B cell (primary cell): ENCODE measurements around the gene PDS5A. TPM values are rescaled to one million over a fixed set of nuclear protein-coding genes. Genes with fewer than 3 reads are reported as not detected.
"Not testable (repeated sequence)": the region's sequence is repeated elsewhere in the genome, so short reads cannot be mapped to it uniquely, and the experiment has no call there.

ENCODE experiments used
- ATAC-seq: fragments of 200-7000 bp; cut with Tn5 transposase; one replicate; pipeline ENCODE4 v1.10.0; 2021; ENCODE audit warnings: low read depth, mild to moderate bottlenecking, moderate number of reproducible peaks, moderate library complexity
- CTCF ChIA-PET: fragments of 350-600 bp; sonication (Branson Sonifier 250); formaldehyde crosslinking; loops from one replicate; lab custom pipeline; 2021; ENCODE audit warnings: antibody characterized with exemption, inconsistent platforms; lab: Charles Lee
- POLR2A ChIA-PET: fragments of 350-600 bp; sonication (Branson Sonifier 250); formaldehyde crosslinking; loops from one replicate; lab custom pipeline; 2021; ENCODE audit warnings: antibody characterized with exemption; lab: Charles Lee
- DNase-seq: peaks from one replicate; pipeline ENCODE4 v3.0.0; 2013
- H2AFZ ChIP-seq: 2 replicates; pipeline ENCODE4 v1.6.1; 2012; ENCODE audit warnings: mild to moderate bottlenecking, low read depth, low read length; ENCODE audit not compliant: insufficient read depth, poor library complexity, severe bottlenecking
- H3K27ac ChIP-seq, 2 donors: 1 replicate in 1 of 2; 2 replicates in 1 of 2; pipeline ENCODE4 v1.5.1; 2012 to 2013; ENCODE audit warnings: low read length in 2 of 2, mild to moderate bottlenecking in 2 of 2, moderate library complexity in 1 of 2
- H3K27me3 ChIP-seq, 4 experiments: fragments of 200-600 bp in 1 of 4; sonication (generic) in 1 of 4; replicated peaks in 1 of 4; 1 replicate in 2 of 4; 2 replicates in 2 of 4; pipeline versions ENCODE4 v1.6.1 to v1.7.0; 2013 to 2016; ENCODE audit warnings: low read length in 3 of 4, mild to moderate bottlenecking in 2 of 4, mixed read lengths in 1 of 4, moderate library complexity in 1 of 4; ENCODE audit not compliant: insufficient read depth in 4 of 4, control insufficient read depth in 3 of 4; ENCODE audit errors: control extremely low read depth in 1 of 4
- H3K36me3 ChIP-seq, 2 experiments: replicated peaks in 1 of 2; 1 replicate in 1 of 2; 2 replicates in 1 of 2; pipeline versions ENCODE4 v1.6.1 to v1.7.1; 2013; ENCODE audit warnings: low read length in 1 of 2; ENCODE audit not compliant: insufficient read depth in 2 of 2, control insufficient read depth in 1 of 2; ENCODE audit errors: control extremely low read depth in 1 of 2, extremely low read depth in 1 of 2
- H3K4me1 ChIP-seq, 2 donors: fragments of 200-600 bp in 1 of 2; sonication (generic) in 1 of 2; 1 replicate in 1 of 2; 2 replicates in 1 of 2; pipeline versions ENCODE4 v1.5.1 to v1.6.1; 2013 to 2017; ENCODE audit warnings: low read length in 2 of 2; ENCODE audit not compliant: control insufficient read depth in 2 of 2, insufficient read depth in 2 of 2
- H3K4me2 ChIP-seq: replicated peaks from 2 replicates; pipeline ENCODE3; 2012; ENCODE audit warnings: mild to moderate bottlenecking, low read depth, low read length; ENCODE audit not compliant: poor library complexity, severe bottlenecking
- H3K4me3 ChIP-seq, 5 experiments: fragments of 200-600 bp in 1 of 5; sonication (generic) in 1 of 5; 1 replicate in 3 of 5; 2 replicates in 2 of 5; pipeline versions ENCODE4 v1.5.1 to v1.7.0; 2011 to 2016; ENCODE audit warnings: low read length in 4 of 5, mild to moderate bottlenecking in 4 of 5, low read depth in 2 of 5, control low read depth in 1 of 5, moderate library complexity in 1 of 5; ENCODE audit not compliant: insufficient read depth in 1 of 5; ENCODE audit errors: control extremely low read depth in 1 of 5, extremely low read depth in 1 of 5
- H3K79me2 ChIP-seq: fragments of 200-600 bp; sonication (generic); one replicate; pipeline ENCODE4 v1.6.0; 2016; ENCODE audit warnings: low read length; ENCODE audit not compliant: control insufficient read depth, insufficient read depth
- H3K9ac ChIP-seq: fragments of 200-600 bp; sonication (generic); 2 replicates; pipeline ENCODE4 v1.6.1; 2017; ENCODE audit warnings: mild to moderate bottlenecking, low read length, moderate library complexity
- H3K9me3 ChIP-seq, 3 donors: one replicate each; pipeline versions ENCODE4 v1.6.1 to v1.7.1; 2013; ENCODE audit warnings: low read length in 2 of 3; ENCODE audit not compliant: control insufficient read depth in 2 of 3, insufficient read depth in 1 of 3; ENCODE audit errors: control extremely low read depth in 1 of 3
- H4K20me1 ChIP-seq: 2 replicates; pipeline ENCODE4 v1.6.0; 2012; ENCODE audit warnings: mild to moderate bottlenecking, low read length; ENCODE audit not compliant: insufficient read depth, control insufficient read depth, poor library complexity, severe bottlenecking
- H3K27ac Mint-ChIP-seq: one replicate; pipeline ENCODE4 v1.8.0; 2021; ENCODE audit warnings: mixed read lengths
- H3K27me3 Mint-ChIP-seq: one replicate; pipeline ENCODE4 v1.8.0; 2021; ENCODE audit warnings: mixed read lengths
- H3K4me1 Mint-ChIP-seq: one replicate; pipeline ENCODE4 v1.8.0; 2021; ENCODE audit warnings: mixed read lengths
- H3K4me3 Mint-ChIP-seq: one replicate; pipeline ENCODE4 v1.8.0; 2021; ENCODE audit warnings: mixed read lengths
- H3K9me3 Mint-ChIP-seq: one replicate; pipeline ENCODE4 v1.8.0; 2022; ENCODE audit warnings: mixed read lengths; ENCODE audit not compliant: insufficient read depth
- CTCF ChIP-seq: fragments of 200-600 bp; IDR thresholded peaks from one replicate; pipeline ENCODE4 v1.8.0; 2022; ENCODE audit warnings: antibody characterized with exemption, mild to moderate bottlenecking
- EZH2 ChIP-seq: IDR thresholded peaks from 2 replicates; pipeline ENCODE4 v1.6.1; 2012; ENCODE audit warnings: borderline replicate concordance, low read depth, mild to moderate bottlenecking, moderate library complexity, low read length; ENCODE audit not compliant: insufficient read depth, poor library complexity, severe bottlenecking
- WGBS: methylation state at CpG from one replicate; pipeline ENCODE4 v1.1.5; 2013; ENCODE audit warnings: missing lambda C conversion rate; ENCODE audit not compliant: insufficient coverage; 5-methylcytosine and 5-hydroxymethylcytosine counted together
- intact Hi-C: fragments of 100-400 bp; cut with micrococcal nuclease; formaldehyde crosslinking; loops from one replicate; pipeline ENCODE4 v1.10.0; 2022
- polyA plus RNA-seq: library from polyadenylated mRNA; depleted of rRNA; stranded (reverse); fragments of >200 nt; gene quantifications from 2 replicates; pipeline ENCODE4 v1.2.3, GENCODE V29; 2012
- total RNA-seq, 2 donors: library from RNA; stranded (reverse); fragments of 120-200 nt in 1 of 2; gene quantifications; 1 replicate in 1 of 2; 2 replicates in 1 of 2; pipeline versions ENCODE4 v1.2.3 to v1.2.4, GENCODE V29; 2013 to 2022

The PDS5A gene
- total and polyA plus RNA-seq, 2 donors (not counting 1 experiment from before 2014, with no cell fraction given) = 19.4 to 111 TPM

- CTCF ChIA-PET = interaction anchor here (1.7 kb wide), 1 partner anchor 370 kb away, joined by 3 read pairs; no protein-coding TSS in a partner anchor
- no peak overlapping the region for H3K27ac ChIP-seq
Observed at GRCh38 chr4:39840027-39840426, 137.7 kb downstream of the PDS5A start.

DNA sequence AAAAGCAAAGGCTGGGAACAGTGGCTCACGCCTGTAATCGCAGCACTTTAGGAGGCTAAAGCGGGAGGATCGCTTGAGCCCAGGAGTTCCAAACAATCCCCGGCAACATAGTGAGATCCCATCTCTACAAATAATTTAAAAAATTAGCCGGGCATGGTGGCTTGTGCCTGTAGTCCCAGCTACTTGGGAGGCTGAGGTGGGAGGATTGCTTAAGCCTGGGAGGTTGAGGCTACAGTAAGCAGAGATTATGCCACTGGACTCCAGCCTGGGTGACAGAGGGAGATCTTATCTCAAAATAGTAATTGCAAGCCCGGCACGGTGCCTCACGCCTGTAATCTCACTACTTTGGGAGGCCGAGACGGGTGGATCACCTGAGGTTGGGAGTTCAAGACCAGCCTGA is 139.3 kb downstream of the PDS5A start:
- ATAC-seq, H3K79me2 ChIP-seq, H3K27ac ChIP-seq, H3K4me2 ChIP-seq, H4K20me1 ChIP-seq, H3K27me3 Mint-ChIP-seq, H2AFZ ChIP-seq, intact Hi-C loops, POLR2A ChIA-PET, H3K4me3 ChIP-seq, H3K4me1 Mint-ChIP-seq, H3K9ac ChIP-seq, H3K4me3 Mint-ChIP-seq, H3K9me3 ChIP-seq, H3K27me3 ChIP-seq, DNase-seq, H3K9me3 Mint-ChIP-seq, H3K27ac Mint-ChIP-seq, H3K4me1 ChIP-seq: not testable (repeated sequence)
- WGBS = no CpG with 5 or more reads among the region's 11 CpGs
- H3K36me3 ChIP-seq = peaks cover 6 to 63% of the 10 kb centered on the region in 2 experiments
- CTCF ChIA-PET = interaction anchor here (1.7 kb wide), 1 partner anchor 369 kb away, joined by 3 read pairs; no protein-coding TSS in a partner anchor

More at GRCh38 chr4:39840027-39840426, 137.7 kb downstream of the PDS5A start:
- no peak for TF ChIP-seq EZH2
- TF ChIP-seq CTCF = no peak
- Histone ChIP-seq H2AFZ (no peak overlapping the region), H3K4me1 (no peaks in the 10 kb centered on the region), H3K4me3 (no peak overlapping the region), H3K79me2 (no peaks in the 10 kb centered on the region), H3K9me3 (no peaks in the 10 kb centered on the region), H3K4me2 (no peak overlapping the region), H3K27me3 (no peaks in the 10 kb centered on the region), H4K20me1 (no peaks in the 10 kb centered on the region), H3K9ac (no peak overlapping the region), H3K36me3 (peaks cover 6 to 69% of the 10 kb centered on the region in 2 experiments)
- no peaks in the 10 kb centered on the region for H3K9me3 Mint-ChIP-seq
- POLR2A ChIA-PET = no interaction called here
- H3K4me1 Mint-ChIP-seq = no peaks in the 10 kb centered on the region
- no peak for DNase-seq
- ATAC-seq = no peak
- H3K4me3 Mint-ChIP-seq = no peak overlapping the region
- no peak overlapping the region for H3K27ac Mint-ChIP-seq
- intact Hi-C loops = loop anchor here (10.0 kb wide), 1 partner anchor 375 kb away; no protein-coding TSS in a partner anchor
- H3K27me3 Mint-ChIP-seq = no peaks in the 10 kb centered on the region
- 93% methylated on average over 5 of the region's 9 CpGs for WGBS
